ENCODE data around the gene SDK2. TPM values are rescaled to one million over a fixed set of nuclear protein-coding genes. Genes with fewer than 3 reads are reported as not detected.

The SDK2 gene
- total and polyA plus RNA-seq, 2 of the 8 experiments (the other 6 are each of a cell fraction or from before 2014, with no cell fraction given) = 3.9 to 4.1 TPM

GRCh38 chr17:73489333-73489732 lies 154.9 kb downstream of the SDK2 start (continued):
- TF ChIP-seq CHD7 (IDR thresholded peaks at IDR 0.05; ENCODE audit: insufficient replicate concordance, low read length) (no peak), POLR2A (IDR thresholded peaks at IDR 0.05; ENCODE audit: control extremely low read depth in 1 of 2, low read depth in 2 of 2, low read length in 2 of 2) (no peak), KDM4A (IDR thresholded peaks at IDR 0.05; ENCODE audit: low read depth, low read length, severe bottlenecking) (no peak)
